ENCODE measurements around the gene KDM4C.

KDM4C gene

GRCh38 chr9:6984941-6985578 lies 227.3 kb downstream of the KDM4C start:
- no peak for DNase-seq (ENCODE audit: low read depth)
- no peak for TF ChIP-seq CTCF (IDR thresholded peaks at IDR 0.05; ENCODE audit: insufficient read depth, low read depth, low read length, missing control alignments)
- no peak overlapping the region for H3K4me3 ChIP-seq (ENCODE audit: low read depth, low read length)

GRCh38 chr9:6986141-6986815 lies 228.5 kb downstream of the KDM4C start:
- TF ChIP-seq CTCF (IDR thresholded peaks at IDR 0.05; ENCODE audit: insufficient read depth, low read depth, low read length, missing control alignments): no peak
- DNase-seq (ENCODE audit: low read depth): no peak
- H3K4me3 ChIP-seq (ENCODE audit: low read depth, low read length): no peak overlapping the region

GRCh38 chr9:6987381-6987780 lies 229.6 kb downstream of the KDM4C start:
- no peak for DNase-seq (ENCODE audit: low read depth)
- H3K4me3 ChIP-seq (ENCODE audit: low read depth, low read length): no peak overlapping the region
- no peak for TF ChIP-seq CTCF (IDR thresholded peaks at IDR 0.05; ENCODE audit: insufficient read depth, low read depth, low read length, missing control alignments)

- no peak for DNase-seq (ENCODE audit: low read depth)
- TF ChIP-seq CTCF (IDR thresholded peaks at IDR 0.05; ENCODE audit: insufficient read depth, low read depth, low read length, missing control alignments): no peak
- no peak overlapping the region for H3K4me3 ChIP-seq (ENCODE audit: low read depth, low read length)
Measured at GRCh38 chr9:6991418-6991817, 233.6 kb downstream of the KDM4C start.

GRCh38 chr9:6996061-6996854 lies 238.5 kb downstream of the KDM4C start:
- no peak for DNase-seq (ENCODE audit: low read depth)
- H3K4me3 ChIP-seq (ENCODE audit: low read depth, low read length): no peak overlapping the region
- no peak for TF ChIP-seq CTCF (IDR thresholded peaks at IDR 0.05; ENCODE audit: insufficient read depth, low read depth, low read length, missing control alignments)

- H3K4me3 ChIP-seq (ENCODE audit: low read depth, low read length): no peak overlapping the region
- DNase-seq (ENCODE audit: low read depth): no peak
- TF ChIP-seq CTCF (IDR thresholded peaks at IDR 0.05; ENCODE audit: insufficient read depth, low read depth, low read length, missing control alignments): no peak
Measured at GRCh38 chr9:6997330-6997729, 239.6 kb downstream of the KDM4C start.
